ACC112 (cell line): ENCODE results near the gene ANKRD18A.

ENCODE experiments used
- H2AFZ ChIP-seq: fragments of 200-600 bp; sonication (generic); one replicate; pipeline ENCODE4 v1.6.0; 2017; ENCODE audit warnings: antibody characterized with exemption, low read length; ENCODE audit not compliant: unreplicated experiment
- H3K27ac ChIP-seq: fragments of 200-600 bp; sonication (generic); 2 replicates; pipeline ENCODE4 v1.5.1; 2014; ENCODE audit warnings: low read depth, mild to moderate bottlenecking, antibody characterized with exemption, low read length, moderate library complexity
- H3K27me3 ChIP-seq: fragments of 200-600 bp; sonication (generic); 2 replicates; pipeline ENCODE4 v1.6.1; 2014; ENCODE audit warnings: mild to moderate bottlenecking, antibody characterized with exemption, low read length, moderate library complexity, mixed read lengths; ENCODE audit not compliant: insufficient read depth
- H3K36me3 ChIP-seq: fragments of 200-600 bp; sonication (generic); 2 replicates; pipeline ENCODE4 v1.6.1; 2016; ENCODE audit warnings: mild to moderate bottlenecking, antibody characterized with exemption, low read length, moderate library complexity, mixed read lengths; ENCODE audit not compliant: insufficient read depth
- H3K4me1 ChIP-seq: fragments of 200-600 bp; sonication (generic); one replicate; pipeline ENCODE4 v1.6.1; 2016; ENCODE audit warnings: low read length, mixed read lengths; ENCODE audit not compliant: insufficient read depth, unreplicated experiment, control insufficient read depth
- H3K4me3 ChIP-seq: fragments of 200-600 bp; sonication (generic); 2 replicates; pipeline ENCODE4 v1.5.1; 2014; ENCODE audit warnings: mild to moderate bottlenecking, low read depth, low read length
- H3K79me2 ChIP-seq: fragments of 200-600 bp; sonication (generic); one replicate; pipeline ENCODE4 v1.6.0; 2016; ENCODE audit warnings: low read length; ENCODE audit not compliant: control insufficient read depth, unreplicated experiment, insufficient read depth

ANKRD18A gene

GRCh38 chr9:38620483-38621433, at the start of gene ANKRD18A:
ANKRD18A (minus strand) TSS chr9:38620596; CDS start chr9:38620285, 311 bp downstream.
- H3K27me3 ChIP-seq, result peaks cover 60% of the 10 kb centered on the region
- peak within 1 kb of the TSS; percentile 32 for H2AFZ ChIP-seq
- no peak within 1 kb of the TSS for H3K27ac ChIP-seq
- H3K79me2 ChIP-seq, result no peaks in the 10 kb centered on the region
- H3K36me3 ChIP-seq, result no peaks in the 10 kb centered on the region
- peak within 1 kb of the TSS; percentile 77 for H3K4me3 ChIP-seq
- H3K4me1 ChIP-seq, result no peaks in the 10 kb centered on the region

GRCh38 chr9:38668791-38669466, 48.5 kb upstream of the ANKRD18A start:
- no peaks in the 10 kb centered on the region for H3K27me3 ChIP-seq
- no peaks in the 10 kb centered on the region for H3K79me2 ChIP-seq
- H3K4me1 ChIP-seq, result no peaks in the 10 kb centered on the region
- no peak overlapping the region for H3K27ac ChIP-seq
- no peaks in the 10 kb centered on the region for H3K36me3 ChIP-seq
- no peak overlapping the region for H2AFZ ChIP-seq
- no peak overlapping the region for H3K4me3 ChIP-seq

- no peaks in the 10 kb centered on the region for H3K36me3 ChIP-seq
- no peak overlapping the region for H2AFZ ChIP-seq
- no peak overlapping the region for H3K27ac ChIP-seq
- no peaks in the 10 kb centered on the region for H3K79me2 ChIP-seq
- H3K27me3 ChIP-seq, result no peaks in the 10 kb centered on the region; the same call in 1 of the 2 replicates
- no peaks in the 10 kb centered on the region for H3K4me1 ChIP-seq
- no peak overlapping the region for H3K4me3 ChIP-seq
These were observed 42.6 kb upstream of the ANKRD18A start for GRCh38 chr9:38662763-38663593.

- no peak overlapping the region for H2AFZ ChIP-seq
- H3K79me2 ChIP-seq, result no peaks in the 10 kb centered on the region
- no peaks in the 10 kb centered on the region for H3K36me3 ChIP-seq
- no peaks in the 10 kb centered on the region for H3K4me1 ChIP-seq
- H3K27ac ChIP-seq, result no peak overlapping the region
- H3K27me3 ChIP-seq, result peaks cover 23% of the 10 kb centered on the region
- no peak overlapping the region for H3K4me3 ChIP-seq
These were observed 39.1 kb upstream of the ANKRD18A start for GRCh38 chr9:38659538-38659937.

- H3K79me2 ChIP-seq, result no peaks in the 10 kb centered on the region
These were observed 36.5 kb upstream of the ANKRD18A start for GRCh38 chr9:38656896-38657295.

GRCh38 chr9:38652486-38652885, 32.1 kb upstream of the ANKRD18A start:
- Histone ChIP-seq H3K27ac (no peak overlapping the region), H3K4me3 (no peak overlapping the region), H3K36me3 (no peaks in the 10 kb centered on the region), H3K4me1 (no peaks in the 10 kb centered on the region), H3K27me3 (peaks cover 33% of the 10 kb centered on the region; the same call in 1 of the 2 replicates), H2AFZ (no peak overlapping the region), H3K79me2 (no peaks in the 10 kb centered on the region)

More at GRCh38 chr9:38656896-38657295, 36.5 kb upstream of the ANKRD18A start:
- H2AFZ ChIP-seq, result no peak overlapping the region
- H3K4me1 ChIP-seq, result no peaks in the 10 kb centered on the region
- peaks cover 33% of the 10 kb centered on the region; the same call in 1 of the 2 replicates for H3K27me3 ChIP-seq
- H3K36me3 ChIP-seq, result no peaks in the 10 kb centered on the region
- no peak overlapping the region for H3K4me3 ChIP-seq
- no peak overlapping the region for H3K27ac ChIP-seq

GRCh38 chr9:38652044-38652443, 31.6 kb upstream of the ANKRD18A start:
- H3K4me3 ChIP-seq, result no peak overlapping the region
- H2AFZ ChIP-seq, result no peak overlapping the region
- no peaks in the 10 kb centered on the region for H3K36me3 ChIP-seq
- no peak overlapping the region for H3K27ac ChIP-seq
- H3K27me3 ChIP-seq, result peaks cover 32% of the 10 kb centered on the region; the same call in 1 of the 2 replicates
- H3K4me1 ChIP-seq, result no peaks in the 10 kb centered on the region
- H3K79me2 ChIP-seq, result no peaks in the 10 kb centered on the region

- Histone ChIP-seq H3K36me3 (no peaks in the 10 kb centered on the region), H3K4me3 (no peak overlapping the region), H3K27ac (no peak overlapping the region), H2AFZ (no peak overlapping the region), H3K79me2 (no peaks in the 10 kb centered on the region), H3K27me3 (peaks cover 26% of the 10 kb centered on the region; the same call in 1 of the 2 replicates), H3K4me1 (no peaks in the 10 kb centered on the region)
These were observed 31.1 kb upstream of the ANKRD18A start for GRCh38 chr9:38651400-38652042.

- Histone ChIP-seq H3K36me3 (no peaks in the 10 kb centered on the region), H3K4me3 (no peak overlapping the region), H3K4me1 (no peaks in the 10 kb centered on the region), H3K27me3 (peaks cover 18% of the 10 kb centered on the region; the same call in 1 of the 2 replicates), H3K27ac (no peak overlapping the region), H3K79me2 (no peaks in the 10 kb centered on the region), H2AFZ (no peak overlapping the region)
These were observed 30.2 kb upstream of the ANKRD18A start for GRCh38 chr9:38650564-38650963.
